OCI-LY7 (cell line): ENCODE results near the gene ICOSLG. TPM values are rescaled to one million over a fixed set of nuclear protein-coding genes. Genes with fewer than 3 reads are reported as not detected.
"Not testable (repeated sequence)": the region's sequence is repeated elsewhere in the genome, so short reads cannot be mapped to it uniquely, and the experiment has no call there.

ENCODE experiments used
- BruUV-seq: library from RNA; stranded (reverse); fragments of 400-500 nt; replicated peaks from 2 replicates; lab custom pipeline; 2021; lab: Mats Ljungman, UMichigan
- CTCF ChIA-PET: fragments of 300-600 bp; sonication (Branson Sonifier 250); formaldehyde crosslinking; loops from one replicate; lab custom pipeline; 2022; ENCODE audit warnings: antibody characterized with exemption; ENCODE audit not compliant: unreplicated experiment; lab: Charles Lee
- POLR2A ChIA-PET: fragments of 300-600 bp; sonication (Branson Sonifier 250); formaldehyde crosslinking; loops from one replicate; lab custom pipeline; 2022; ENCODE audit warnings: antibody characterized with exemption; lab: Charles Lee
- DNase-seq: peaks from one replicate; pipeline ENCODE4 v3.0.0-alpha.2; 2015; ENCODE audit warnings: low spot score
- H2AFZ ChIP-seq: fragments of 200-600 bp; sonication (generic), shearing (Covaris generic); 2 replicates; pipeline ENCODE4 v1.6.1; 2014; ENCODE audit warnings: mild to moderate bottlenecking, antibody characterized with exemption, low read length, moderate library complexity
- H3K27ac ChIP-seq: fragments of 200-600 bp; sonication (generic); 2 replicates; pipeline ENCODE4 v1.5.1; 2014; ENCODE audit warnings: mixed run types, low read depth, mild to moderate bottlenecking, moderate library complexity, low read length, inconsistent platforms; ENCODE audit not compliant: poor library complexity, severe bottlenecking
- H3K36me3 ChIP-seq: fragments of 200-600 bp; sonication (generic); 2 replicates; pipeline ENCODE4 v1.6.1; 2014; ENCODE audit warnings: mild to moderate bottlenecking, antibody characterized with exemption, low read length, moderate library complexity, mixed read lengths; ENCODE audit not compliant: insufficient read depth
- H3K4me1 ChIP-seq: fragments of 200-600 bp; sonication (generic); 2 replicates; pipeline ENCODE4 v1.5.1; 2014; ENCODE audit warnings: mild to moderate bottlenecking, low read length; ENCODE audit not compliant: insufficient read depth, poor library complexity, severe bottlenecking
- H3K4me2 ChIP-seq: fragments of 200-600 bp; sonication (generic); 2 replicates; pipeline ENCODE4 v1.6.1; 2014; ENCODE audit warnings: mild to moderate bottlenecking, low read length
- H3K4me3 ChIP-seq: fragments of 200-600 bp; sonication (generic); 2 replicates; pipeline ENCODE4 v1.5.1; 2014; ENCODE audit warnings: mild to moderate bottlenecking, low read depth, low read length; ENCODE audit not compliant: poor library complexity, severe bottlenecking
- H3K79me2 ChIP-seq: fragments of 200-600 bp; sonication (generic); 2 replicates; pipeline ENCODE4 v1.6.1; 2016; ENCODE audit warnings: low read depth, mild to moderate bottlenecking, low read length, moderate library complexity, mixed read lengths; ENCODE audit not compliant: insufficient read depth
- H3K9me2 ChIP-seq: fragments of 200-600 bp; sonication (generic); 2 replicates; pipeline ENCODE4 v1.6.1; 2016; ENCODE audit warnings: mild to moderate bottlenecking, low read length, mixed read lengths; ENCODE audit not compliant: insufficient read depth
- H3K9me3 ChIP-seq: fragments of 200-600 bp; sonication (generic); 2 replicates; pipeline ENCODE4 v1.6.1; 2014; ENCODE audit warnings: mild to moderate bottlenecking, mixed run types, low read length, mixed read lengths
- H4K20me1 ChIP-seq: fragments of 200-600 bp; sonication (generic); 2 replicates; pipeline ENCODE4 v1.6.1; 2014; ENCODE audit warnings: mild to moderate bottlenecking, antibody characterized with exemption, low read length, moderate library complexity, mixed read lengths; ENCODE audit not compliant: insufficient read depth
- EZH2phosphoT487 ChIP-seq: fragments of 200-600 bp; sonication (generic); IDR thresholded peaks from 2 replicates; pipeline ENCODE4 v1.6.1; 2018; ENCODE audit warnings: low read depth, borderline replicate concordance, mild to moderate bottlenecking, mixed run types, antibody characterized with exemption, low read length, moderate library complexity, mixed read lengths
- intact Hi-C: fragments of 100-400 bp; cut with micrococcal nuclease; formaldehyde crosslinking; loops from one replicate; pipeline ENCODE4 v1.10.0; 2022; ENCODE audit not compliant: unreplicated experiment
- total RNA-seq, 2 experiments: library from RNA; depleted of rRNA in 1 of 2; stranded (reverse); fragments of >200 nt in 1 of 2; shearing (Covaris generic) in 1 of 2; gene quantifications; 2 replicates each; pipeline ENCODE4 v1.2.3, GENCODE V29; 2014 to 2022
- TF ChIP-seq, protein P1 (sequence below): fragments of 200-600 bp; sonication (generic); conservative IDR thresholded peaks from 2 replicates; pipeline ENCODE4 v1.5.1; 2014; ENCODE audit warnings: mild to moderate bottlenecking, antibody characterized with exemption, low read length, moderate library complexity, mixed read lengths

ICOSLG gene
- total RNA-seq, 2 experiments from 2014 or later = 5.2 to 8.3 TPM

DNA sequence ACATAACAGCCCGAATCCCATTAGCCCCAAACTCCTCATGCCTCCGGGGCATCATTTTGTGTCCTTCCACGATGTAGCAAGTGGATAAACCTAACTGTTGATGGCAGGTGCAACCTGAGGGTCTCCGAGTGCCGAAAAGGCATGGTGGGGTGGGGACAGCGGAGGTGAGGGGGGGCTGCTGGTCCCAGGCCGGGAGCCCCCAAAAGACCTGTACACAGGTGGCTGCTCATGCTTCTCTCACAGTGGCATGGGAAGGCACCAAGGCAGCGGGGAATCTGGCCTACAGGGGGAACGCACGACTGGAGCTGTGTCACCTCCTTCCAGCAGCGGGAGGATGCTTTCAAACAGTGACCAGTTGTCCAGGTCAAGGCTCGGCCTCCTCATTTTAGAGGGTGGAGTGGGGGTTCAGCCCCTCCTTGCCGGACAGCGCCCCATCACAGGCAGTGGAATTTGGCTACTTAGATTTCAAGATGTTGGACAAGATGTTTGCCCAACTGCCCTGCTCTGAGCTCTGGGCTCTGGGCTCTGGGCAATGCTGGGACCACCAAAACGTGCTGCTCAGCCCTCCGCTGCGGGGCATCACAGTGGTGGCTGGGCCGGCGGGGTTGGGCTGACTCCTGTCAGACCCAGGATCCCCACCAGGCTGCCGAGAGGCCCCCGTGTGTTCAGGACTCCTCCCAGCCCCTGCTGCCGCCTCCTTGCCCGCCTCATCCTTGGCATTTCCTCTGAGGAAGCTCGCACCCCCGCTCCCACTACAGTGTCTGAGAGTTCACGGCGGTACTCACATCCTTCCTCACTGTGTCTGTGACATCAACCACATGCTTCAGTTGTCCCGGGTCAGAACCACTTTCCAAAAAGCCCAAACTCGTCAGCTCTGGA is 13.3 kb upstream of the ICOSLG start:
- no peak for TF ChIP-seq EZH2phosphoT487
- TF ChIP-seq, protein P1, sequence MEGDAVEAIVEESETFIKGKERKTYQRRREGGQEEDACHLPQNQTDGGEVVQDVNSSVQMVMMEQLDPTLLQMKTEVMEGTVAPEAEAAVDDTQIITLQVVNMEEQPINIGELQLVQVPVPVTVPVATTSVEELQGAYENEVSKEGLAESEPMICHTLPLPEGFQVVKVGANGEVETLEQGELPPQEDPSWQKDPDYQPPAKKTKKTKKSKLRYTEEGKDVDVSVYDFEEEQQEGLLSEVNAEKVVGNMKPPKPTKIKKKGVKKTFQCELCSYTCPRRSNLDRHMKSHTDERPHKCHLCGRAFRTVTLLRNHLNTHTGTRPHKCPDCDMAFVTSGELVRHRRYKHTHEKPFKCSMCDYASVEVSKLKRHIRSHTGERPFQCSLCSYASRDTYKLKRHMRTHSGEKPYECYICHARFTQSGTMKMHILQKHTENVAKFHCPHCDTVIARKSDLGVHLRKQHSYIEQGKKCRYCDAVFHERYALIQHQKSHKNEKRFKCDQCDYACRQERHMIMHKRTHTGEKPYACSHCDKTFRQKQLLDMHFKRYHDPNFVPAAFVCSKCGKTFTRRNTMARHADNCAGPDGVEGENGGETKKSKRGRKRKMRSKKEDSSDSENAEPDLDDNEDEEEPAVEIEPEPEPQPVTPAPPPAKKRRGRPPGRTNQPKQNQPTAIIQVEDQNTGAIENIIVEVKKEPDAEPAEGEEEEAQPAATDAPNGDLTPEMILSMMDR = no peak
- ChIA-PET CTCF (no interaction called here), POLR2A (no interaction called here)
- Histone ChIP-seq H3K27ac (no peak overlapping the region), H4K20me1 (no peaks in the 10 kb centered on the region), H3K4me1 (no peaks in the 10 kb centered on the region), H2AFZ (no peak overlapping the region), H3K4me2 (no peak overlapping the region), H3K79me2 (no peaks in the 10 kb centered on the region), H3K36me3 (no peaks in the 10 kb centered on the region), H3K9me2 (no peaks in the 10 kb centered on the region), H3K4me3 (no peak overlapping the region), H3K9me3 (no peaks in the 10 kb centered on the region)
- BruUV-seq = no TSS peak
- intact Hi-C loops = no loop called here
- no peak for DNase-seq

DNA sequence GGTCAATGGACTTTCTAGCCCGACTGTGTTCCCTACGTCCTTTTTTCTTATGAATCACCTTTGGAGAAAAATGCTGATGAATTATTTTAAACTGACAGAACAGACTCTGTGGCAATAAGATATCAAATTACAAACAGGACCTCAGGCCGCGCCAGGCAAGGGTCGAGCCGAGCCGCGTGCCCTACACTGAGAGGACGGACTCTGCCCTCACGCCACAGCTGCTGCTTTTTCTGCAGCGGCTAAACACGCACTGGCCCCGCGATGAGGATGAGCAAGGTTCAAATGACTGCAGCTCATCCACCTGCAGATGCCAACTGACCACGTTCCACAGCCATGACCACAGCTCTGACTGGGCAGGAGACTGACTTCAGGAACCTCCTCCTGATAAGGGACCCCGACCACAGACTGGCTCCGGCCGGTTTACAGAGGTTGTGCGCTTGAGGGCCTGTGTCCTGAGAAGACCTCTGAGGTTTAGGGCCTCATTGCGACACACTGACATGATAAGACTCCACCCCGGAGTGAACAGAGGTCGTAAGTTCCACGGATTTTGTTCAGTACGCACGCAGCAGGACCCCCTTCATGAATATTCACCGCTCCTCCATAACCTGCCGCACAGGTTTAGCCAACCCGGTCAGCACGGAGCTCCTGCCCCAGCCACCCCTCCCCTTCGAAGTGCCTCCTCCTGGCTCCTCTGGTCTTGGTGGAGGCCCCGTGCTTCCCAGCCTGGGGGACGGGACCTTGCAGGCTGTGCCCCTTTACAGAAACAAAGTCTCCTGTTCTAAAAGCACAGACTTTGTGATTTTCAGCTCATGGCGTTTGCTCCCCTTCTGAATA is 8.7 kb upstream of the ICOSLG start:
- H3K9me2 ChIP-seq, POLR2A ChIA-PET, H3K79me2 ChIP-seq, H3K27ac ChIP-seq, H3K9me3 ChIP-seq, H3K4me2 ChIP-seq, H3K4me1 ChIP-seq, intact Hi-C loops, DNase-seq, H4K20me1 ChIP-seq, CTCF ChIA-PET, BruUV-seq, H3K36me3 ChIP-seq, H3K4me3 ChIP-seq, H2AFZ ChIP-seq: not testable (repeated sequence)

DNA sequence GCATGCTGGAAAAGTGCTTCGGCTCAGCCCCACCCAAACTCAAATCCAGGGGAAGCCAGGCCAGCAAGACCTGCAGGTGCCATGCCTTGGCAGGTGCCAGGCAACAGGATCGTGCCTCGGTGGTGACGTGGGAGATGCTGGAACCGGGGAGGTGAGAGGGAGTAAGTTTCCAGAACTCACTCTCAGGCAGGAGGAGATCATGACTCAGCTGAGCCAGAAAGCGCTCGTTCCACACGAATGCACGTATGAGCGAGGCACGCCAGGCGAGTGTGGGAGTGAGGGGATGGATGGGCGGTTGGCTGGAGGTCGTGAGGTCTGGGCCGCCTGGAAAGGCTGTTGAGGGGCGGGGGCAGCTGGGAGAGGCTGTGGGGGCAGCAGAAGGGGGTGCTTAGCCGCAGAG is 7.2 kb upstream of the ICOSLG start:
- DNase-seq, BruUV-seq, H3K4me3 ChIP-seq, CTCF ChIA-PET, POLR2A ChIA-PET, H3K79me2 ChIP-seq, H3K36me3 ChIP-seq, H3K9me2 ChIP-seq, intact Hi-C loops, H3K4me1 ChIP-seq, H2AFZ ChIP-seq, H3K4me2 ChIP-seq, H3K27ac ChIP-seq, H3K9me3 ChIP-seq, H4K20me1 ChIP-seq: not testable (repeated sequence)

DNA sequence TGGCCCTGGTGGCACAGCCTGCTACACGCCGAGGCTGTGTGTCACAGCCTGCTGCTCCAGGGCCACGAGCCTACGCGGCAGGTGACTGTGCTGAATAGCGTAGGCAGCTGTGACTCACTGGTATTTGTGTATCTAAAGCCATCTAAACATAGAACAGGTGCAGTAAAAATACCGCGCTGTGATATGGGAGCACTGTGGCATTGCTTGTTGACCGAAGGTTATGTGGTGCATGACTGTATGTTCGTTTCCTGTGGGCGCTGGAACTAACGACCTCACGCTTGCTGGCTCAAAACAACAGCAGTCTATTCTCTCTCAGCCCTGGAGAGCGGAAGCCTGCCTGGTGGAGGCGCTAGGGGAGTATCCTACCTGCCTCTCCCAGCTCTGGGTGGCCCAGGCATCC is 3.2 kb upstream of the ICOSLG start:
- intact Hi-C loops, H3K27ac ChIP-seq, DNase-seq, H3K36me3 ChIP-seq, H2AFZ ChIP-seq, H3K9me2 ChIP-seq, BruUV-seq, H3K4me3 ChIP-seq, H3K4me1 ChIP-seq, CTCF ChIA-PET, POLR2A ChIA-PET, H4K20me1 ChIP-seq, H3K4me2 ChIP-seq, H3K79me2 ChIP-seq, H3K9me3 ChIP-seq: not testable (repeated sequence)

DNA sequence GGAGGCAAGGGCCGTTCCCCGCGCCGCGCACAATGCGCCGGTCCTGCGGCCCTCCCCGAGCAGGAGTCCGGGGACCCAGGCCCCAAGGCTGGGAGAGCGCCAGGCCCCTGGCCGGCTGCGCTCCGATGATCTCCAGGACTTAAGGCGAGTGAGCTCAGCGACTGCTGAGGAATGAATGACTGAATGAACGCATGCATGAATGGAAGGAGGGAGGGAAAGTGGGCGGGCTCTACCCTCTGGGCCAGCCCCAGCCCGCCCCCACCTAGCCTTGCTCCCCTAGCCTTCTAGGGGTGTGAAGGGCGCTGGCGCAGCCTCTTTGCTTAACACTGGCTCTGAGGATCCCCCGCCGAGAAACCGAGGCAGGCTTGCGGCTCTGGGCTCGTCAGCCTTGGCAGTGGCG is 538 bp upstream of the ICOSLG start:
- H3K4me3 ChIP-seq, BruUV-seq, H3K9me3 ChIP-seq, H3K4me1 ChIP-seq, H3K9me2 ChIP-seq, POLR2A ChIA-PET, CTCF ChIA-PET, H2AFZ ChIP-seq, H3K27ac ChIP-seq, intact Hi-C loops, H4K20me1 ChIP-seq, H3K36me3 ChIP-seq, H3K79me2 ChIP-seq, DNase-seq, H3K4me2 ChIP-seq: not testable (repeated sequence)
